ENCODE data around the gene NVL. TPM values are rescaled to one million over a fixed set of nuclear protein-coding genes. Genes with fewer than 3 reads are reported as not detected.

Gene NVL
- 74.2 TPM for total RNA-seq

DNA sequence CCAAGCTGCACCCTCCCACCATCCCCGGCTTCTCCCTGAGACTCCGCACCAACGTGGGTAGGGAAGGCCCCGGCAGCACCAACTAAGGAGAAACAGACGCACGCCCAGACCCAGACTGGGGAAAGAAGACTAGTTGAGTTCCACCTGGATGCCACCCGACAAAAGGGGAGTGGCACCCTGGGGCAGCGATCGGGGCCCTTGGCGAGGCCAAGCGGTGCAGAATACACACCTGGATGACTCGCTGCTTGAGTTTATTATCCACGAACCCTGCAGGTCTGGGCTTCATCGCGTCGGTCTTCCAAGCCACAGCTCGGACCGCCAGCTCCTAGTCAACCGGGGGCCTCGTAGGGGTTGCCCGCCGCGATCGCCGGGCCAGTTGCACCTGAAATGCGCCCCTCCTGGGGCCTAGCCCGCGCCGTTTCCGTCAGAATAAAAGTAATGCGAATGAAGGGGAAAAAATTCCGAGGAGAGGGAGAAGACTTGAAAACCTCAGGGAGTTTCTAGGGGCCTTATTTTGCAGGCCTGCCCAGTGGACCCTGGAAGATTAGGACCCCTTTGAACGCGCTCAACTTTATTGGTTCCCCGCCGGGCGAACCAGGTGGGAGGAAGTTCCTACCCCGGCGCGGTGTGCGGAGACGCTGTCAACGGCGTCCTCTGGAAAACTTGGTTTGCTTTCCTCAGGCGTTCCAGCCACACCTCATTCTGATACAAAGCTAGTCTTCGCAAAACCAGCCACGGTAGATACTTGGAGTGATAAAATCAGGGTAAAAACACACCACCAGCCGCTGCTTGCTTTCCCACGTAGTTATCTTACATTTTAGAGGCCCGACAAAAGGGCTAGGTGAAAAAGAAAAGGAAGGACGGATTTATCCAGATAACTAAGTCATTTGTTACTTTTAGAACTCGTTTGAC lies at the start of gene NVL:
TSS of gene NVL (minus strand) at position 331 of the 912 bp plus-strand sequence. CDS start at position 286, 45 bp downstream.

DNA sequence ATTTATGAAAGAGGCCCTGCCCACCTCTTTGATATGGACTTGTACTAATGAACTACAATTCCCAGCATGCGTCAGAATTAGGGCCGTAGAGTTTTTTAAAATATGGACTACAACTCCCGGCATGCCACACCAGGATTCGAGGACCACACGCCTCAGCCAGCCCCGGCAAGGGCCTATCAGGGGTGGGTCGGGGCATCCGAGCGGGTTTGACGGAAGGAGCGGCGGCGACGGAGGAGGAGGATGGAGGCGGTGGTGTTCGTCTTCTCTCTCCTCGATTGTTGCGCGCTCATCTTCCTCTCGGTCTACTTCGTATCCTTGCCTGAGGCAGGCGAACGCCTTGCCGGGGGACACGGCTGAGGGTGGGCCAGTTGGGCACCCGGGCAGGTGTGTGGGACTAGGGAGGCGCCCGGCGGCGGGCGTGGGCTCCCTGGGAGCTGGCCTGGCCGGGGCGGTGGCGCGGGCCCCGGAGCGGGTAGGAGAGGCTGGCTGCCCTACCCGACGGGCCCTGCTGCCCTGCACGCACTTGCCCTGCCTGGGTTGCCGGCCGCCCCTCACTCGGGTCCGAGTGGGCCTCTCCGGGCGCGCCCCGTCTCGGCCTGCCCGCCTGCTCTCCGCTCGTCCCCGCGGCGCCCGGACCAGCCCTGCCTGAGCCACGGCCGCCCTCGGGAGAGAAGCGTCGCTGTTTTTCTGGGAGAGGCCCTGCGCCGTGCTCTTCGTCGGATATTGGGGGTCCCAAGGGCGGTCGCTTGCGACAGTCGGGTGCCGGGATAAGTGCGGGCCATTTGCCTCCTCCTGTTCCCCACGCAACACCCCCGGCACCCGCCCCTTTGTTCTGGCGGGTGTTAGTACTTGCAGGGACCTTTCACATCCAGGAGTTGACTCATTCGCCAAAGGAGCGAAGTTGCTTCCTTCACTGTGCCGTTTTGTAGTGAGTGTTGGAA lies 27.0 kb upstream of the NVL start, which contains the start of gene CNIH4:
TSS of gene CNIH4 (plus strand) at position 195 of the 941 bp plus-strand sequence. CDS start at position 241, 46 bp downstream.

DNA sequence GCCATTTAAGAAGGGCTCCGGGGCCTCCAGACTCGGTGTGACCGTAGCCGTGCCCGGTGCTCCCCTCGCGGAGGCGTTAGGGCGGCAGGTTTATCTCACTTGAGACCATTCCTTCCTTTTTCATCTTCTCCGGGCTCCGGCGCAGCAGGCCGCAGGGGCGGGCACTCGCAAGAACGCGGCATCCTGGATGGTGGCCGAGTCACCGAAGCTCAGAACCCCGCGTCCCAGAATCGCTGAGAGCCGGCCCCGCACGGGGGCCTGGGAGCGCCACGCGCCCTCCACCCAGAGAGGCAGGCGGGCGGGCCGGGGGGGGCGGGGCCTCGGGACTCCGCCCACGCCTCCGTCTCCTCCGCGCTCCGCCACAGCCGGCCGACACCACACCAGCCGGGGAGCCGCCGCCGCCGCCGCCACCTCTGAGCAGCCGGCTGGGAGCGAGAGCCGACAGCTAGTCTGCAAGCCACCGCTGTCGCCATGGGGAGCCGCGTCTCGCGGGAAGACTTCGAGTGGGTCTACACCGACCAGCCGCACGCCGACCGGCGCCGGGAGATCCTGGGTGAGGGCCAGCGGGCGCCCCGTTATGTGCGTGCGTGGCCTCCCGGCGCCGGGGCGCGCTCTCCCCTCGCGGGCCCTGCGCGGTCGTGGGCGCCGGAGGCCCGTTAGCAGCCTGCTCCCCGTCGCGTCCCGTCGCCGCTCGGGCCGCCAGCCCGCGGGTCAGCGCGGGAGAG lies 146.9 kb downstream of the NVL start, which contains the start of gene DEGS1:
TSS of gene DEGS1 (plus strand) at position 375 of the 725 bp plus-strand sequence. CDS start at position 472, 97 bp downstream.

Small RNA genes within 50 kb of the gene (small RNA-seq; reads per million reads assigned to genes)
- gene MIR320B2 (ENCODE audit: low replicate concordance) (not detected), gene RF00139 (ENCODE audit: low replicate concordance) (not detected), gene RNU6-1008P (ENCODE audit: low replicate concordance) (not detected)

Other genes with a start within 250 kb of the NVL start
- 54.8 TPM for gene FBXO28, start 216.1 kb downstream of the NVL start, total RNA-seq
- 49.8 TPM for gene DEGS1, start 146.9 kb downstream of the NVL start, total RNA-seq
- gene CNIH4, start 26.7 kb upstream of the NVL start, total RNA-seq: 29.1 TPM
- 103 TPM for gene WDR26, start 104.6 kb upstream of the NVL start, total RNA-seq